CD4-positive, alpha-beta memory T cell (primary cell): ENCODE data around the gene CFAP157. TPM values are rescaled to one million over a fixed set of nuclear protein-coding genes. Genes with fewer than 3 reads are reported as not detected.
A peak's percentile ranks its signal among the peaks of the same experiment; 100 is the strongest.

Source experiments
- CTCF ChIA-PET: fragments of 350-600 bp; sonication (Branson Sonifier 250); formaldehyde crosslinking; loops from one replicate; lab custom pipeline; 2021; ENCODE audit warnings: inconsistent platforms; ENCODE audit not compliant: partially characterized antibody; lab: Charles Lee
- POLR2A ChIA-PET: fragments of 350-600 bp; sonication (Branson Sonifier 250); formaldehyde crosslinking; loops from one replicate; lab custom pipeline; 2021; ENCODE audit not compliant: partially characterized antibody; lab: Charles Lee
- DNase-seq, 5 donors: peaks; one replicate each; pipeline versions ENCODE4 v3.0.0 to v3.0.0-alpha.2; 2020 to 2022; ENCODE audit warnings: mixed read lengths in 1 of 5
- H3K27ac ChIP-seq: one replicate; pipeline ENCODE4 v1.7.0; 2013; ENCODE audit warnings: low read depth, low read length
- H3K27me3 ChIP-seq: 2 replicates; pipeline ENCODE4 v1.7.0; 2013; ENCODE audit warnings: mild to moderate bottlenecking, low read length, moderate library complexity; ENCODE audit not compliant: insufficient read depth
- H3K36me3 ChIP-seq: 2 replicates; pipeline ENCODE4 v1.7.0; 2013; ENCODE audit warnings: mild to moderate bottlenecking, low read length, moderate library complexity; ENCODE audit not compliant: insufficient read depth
- H3K4me1 ChIP-seq: 2 replicates; pipeline ENCODE4 v1.7.0; 2013; ENCODE audit warnings: mild to moderate bottlenecking, low read length, moderate library complexity; ENCODE audit not compliant: insufficient read depth
- H3K4me3 ChIP-seq, 2 donors: one replicate each; pipeline ENCODE4 v1.7.0; 2013; ENCODE audit warnings: low read length in 2 of 2, mild to moderate bottlenecking in 1 of 2
- H3K9me3 ChIP-seq, 2 donors: one replicate each; pipeline ENCODE4 v1.7.0; 2013; ENCODE audit warnings: low read length in 2 of 2, control low read depth in 1 of 2; ENCODE audit not compliant: control insufficient read depth in 1 of 2
- H3K27ac Mint-ChIP-seq, 7 donors: one replicate each; pipeline ENCODE4 v1.8.0; 2020 to 2021; ENCODE audit warnings: mixed read lengths in 7 of 7, mild to moderate bottlenecking in 6 of 7, inconsistent platforms in 3 of 7, moderate library complexity in 3 of 7
- H3K27me3 Mint-ChIP-seq, 2 donors: one replicate each; pipeline ENCODE4 v1.8.0; 2020 to 2021; ENCODE audit warnings: mixed read lengths in 2 of 2
- H3K36me3 Mint-ChIP-seq, 2 donors: one replicate each; pipeline ENCODE4 v1.8.0; 2020 to 2021; ENCODE audit warnings: mixed read lengths in 2 of 2, inconsistent platforms in 1 of 2, mild to moderate bottlenecking in 1 of 2
- H3K4me1 Mint-ChIP-seq, 4 donors: one replicate each; pipeline ENCODE4 v1.8.0; 2020 to 2021; ENCODE audit warnings: mixed read lengths in 4 of 4, mild to moderate bottlenecking in 1 of 4
- H3K4me3 Mint-ChIP-seq, 8 donors: one replicate each; pipeline ENCODE4 v1.8.0; 2020 to 2021; ENCODE audit warnings: mixed read lengths in 8 of 8, mild to moderate bottlenecking in 7 of 8, moderate library complexity in 6 of 8, inconsistent platforms in 3 of 8
- H3K9me3 Mint-ChIP-seq, 8 donors: one replicate each; pipeline ENCODE4 v1.8.0; 2020 to 2021; ENCODE audit warnings: mixed read lengths in 8 of 8, mild to moderate bottlenecking in 5 of 8, inconsistent platforms in 3 of 8, moderate library complexity in 1 of 8
- intact Hi-C: fragments of 100-400 bp; cut with micrococcal nuclease; formaldehyde crosslinking; loops from one replicate; pipeline ENCODE4 v1.15.1; 2023
- polyA plus RNA-seq, 2 donors: library from polyadenylated mRNA; unstranded; fragments of 300-500 nt; fragmentation: Illumina TruSeq; gene quantifications; one replicate each; pipeline ENCODE4 v1.2.3, GENCODE V29; 2021
- total RNA-seq, 2 experiments: library from RNA; stranded (reverse); gene quantifications; one replicate each; pipeline ENCODE4 v1.2.3, GENCODE V29; 2021

Gene CFAP157
- total and polyA plus RNA-seq, 4 experiments from 2014 or later = 0.14 to 0.25 (median 0.22) TPM; not detected in 1

DNA sequence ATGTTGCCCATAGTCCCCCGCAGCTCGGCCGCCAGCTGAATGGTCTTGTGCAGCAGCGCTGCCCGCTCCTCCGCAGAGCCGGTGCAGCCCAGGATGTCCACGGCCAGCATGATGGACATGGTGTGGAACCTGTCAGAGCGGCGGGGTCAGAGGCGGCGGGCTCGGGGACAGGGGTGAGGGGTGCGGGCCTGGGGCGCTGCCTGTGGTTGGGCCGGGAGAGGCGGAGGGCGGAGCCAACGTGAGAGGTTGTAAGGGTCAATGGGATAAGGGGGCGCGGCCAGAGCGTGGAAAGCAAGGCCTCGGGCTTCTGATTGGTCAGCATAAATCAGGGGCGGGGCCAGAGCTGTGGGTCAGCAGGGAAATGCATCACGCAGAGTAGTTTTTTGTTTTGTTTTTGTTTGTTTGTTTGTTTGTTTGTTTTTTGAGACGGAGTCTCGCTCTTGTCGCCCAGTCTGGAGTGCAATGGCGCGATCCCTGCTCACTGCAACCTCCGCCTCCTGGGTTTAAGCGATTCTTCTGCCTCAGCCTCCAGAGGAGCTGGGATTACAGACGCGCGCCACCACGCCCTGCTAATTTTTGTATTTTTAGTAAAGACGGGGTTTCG, 35.1 kb downstream of the CFAP157 start:
- Histone ChIP-seq H3K4me1 (no peaks in the 10 kb centered on the region), H3K36me3 (peaks cover 48% of the 10 kb centered on the region), H3K9me3 (no peaks in the 10 kb centered on the region), H3K27ac (no peak overlapping the region), H3K27me3 (no peaks in the 10 kb centered on the region), H3K4me3 (no peak overlapping the region)
- Mint-ChIP-seq H3K4me3 (no peak overlapping the region), H3K27ac (peak overlapping the region in 3 of 7 donors; percentile 29 to 42 (median 37)), H3K36me3 (peaks cover 24 to 50% of the 10 kb centered on the region in 2 donors), H3K4me1 (peaks cover 0 to 8% (median 2%) of the 10 kb centered on the region in 4 donors), H3K27me3 (no peaks in the 10 kb centered on the region), H3K9me3 (no peaks in the 10 kb centered on the region)
- intact Hi-C loops = no loop called here
- CTCF ChIA-PET = interaction anchor here (1.9 kb wide), 1 partner anchor 127 kb away, joined by 4 read pairs; no protein-coding TSS in a partner anchor
- POLR2A ChIA-PET = interaction anchor here (1.3 to 3.6 kb wide), 2 partner anchors 43 kb away, joined by 3 to 14 read pairs; partner anchors contain the start of gene CDK9
- DNase-seq = no peak

DNA sequence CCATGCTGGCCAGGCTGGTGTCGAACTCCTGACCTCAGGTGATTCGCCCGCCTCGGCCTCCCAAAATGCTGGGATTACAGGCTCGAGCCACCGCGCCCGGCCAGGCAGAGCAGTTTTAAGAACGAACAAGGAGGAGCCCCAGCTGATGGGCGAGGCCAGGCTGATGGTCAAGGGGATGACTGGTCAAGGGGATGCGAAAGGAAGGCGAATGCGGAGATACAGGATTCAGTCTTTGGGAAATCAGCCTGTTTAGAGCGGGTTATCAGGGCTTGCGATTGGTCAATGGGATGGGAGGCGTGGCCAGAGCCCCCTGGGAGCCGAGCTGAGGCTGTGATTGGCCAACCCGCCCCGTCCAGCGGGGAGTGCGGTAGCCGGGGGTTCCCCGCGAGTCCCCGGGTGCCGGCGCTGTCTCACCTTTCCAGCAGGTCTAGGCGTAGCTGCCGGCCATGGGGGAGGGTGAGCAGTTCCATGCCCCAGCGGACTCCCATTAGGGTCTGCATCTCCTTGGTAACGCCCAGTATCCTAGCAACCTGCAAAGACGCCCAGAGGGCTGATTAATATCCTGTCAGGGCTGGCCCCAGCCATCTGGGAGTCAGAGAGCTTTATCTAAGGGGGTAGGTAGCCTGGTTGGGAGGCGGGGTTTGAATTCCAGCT, 35.8 kb downstream of the CFAP157 start:
- no peak for DNase-seq
- H3K27me3 ChIP-seq = no peaks in the 10 kb centered on the region
- H3K9me3 ChIP-seq = no peaks in the 10 kb centered on the region
- ChIA-PET CTCF (interaction anchor here (1.9 to 2.3 kb wide), 2 partner anchors 8 to 127 kb away, joined by 4 to 10 read pairs; partner anchors contain the start of gene TOR2A), POLR2A (interaction anchor here (1.1 to 3.6 kb wide), 4 partner anchors 15 to 42 kb away, joined by 3 to 14 read pairs (median 5); partner anchors contain the start of gene CDK9)
- peaks cover 49% of the 10 kb centered on the region for H3K36me3 ChIP-seq
- H3K9me3 Mint-ChIP-seq = no peaks in the 10 kb centered on the region
- no peaks in the 10 kb centered on the region for H3K4me1 ChIP-seq
- H3K4me3 Mint-ChIP-seq = no peak overlapping the region
- H3K36me3 Mint-ChIP-seq = peaks cover 24 to 54% of the 10 kb centered on the region in 2 donors
- no peak overlapping the region for H3K27ac ChIP-seq
- H3K4me3 ChIP-seq = no peak overlapping the region
- peaks cover 0 to 7% (median 4%) of the 10 kb centered on the region in 4 donors for H3K4me1 Mint-ChIP-seq
- no peaks in the 10 kb centered on the region for H3K27me3 Mint-ChIP-seq
- intact Hi-C loops = no loop called here
- H3K27ac Mint-ChIP-seq = peak overlapping the region in 2 of 7 donors; percentile 29 to 42

DNA sequence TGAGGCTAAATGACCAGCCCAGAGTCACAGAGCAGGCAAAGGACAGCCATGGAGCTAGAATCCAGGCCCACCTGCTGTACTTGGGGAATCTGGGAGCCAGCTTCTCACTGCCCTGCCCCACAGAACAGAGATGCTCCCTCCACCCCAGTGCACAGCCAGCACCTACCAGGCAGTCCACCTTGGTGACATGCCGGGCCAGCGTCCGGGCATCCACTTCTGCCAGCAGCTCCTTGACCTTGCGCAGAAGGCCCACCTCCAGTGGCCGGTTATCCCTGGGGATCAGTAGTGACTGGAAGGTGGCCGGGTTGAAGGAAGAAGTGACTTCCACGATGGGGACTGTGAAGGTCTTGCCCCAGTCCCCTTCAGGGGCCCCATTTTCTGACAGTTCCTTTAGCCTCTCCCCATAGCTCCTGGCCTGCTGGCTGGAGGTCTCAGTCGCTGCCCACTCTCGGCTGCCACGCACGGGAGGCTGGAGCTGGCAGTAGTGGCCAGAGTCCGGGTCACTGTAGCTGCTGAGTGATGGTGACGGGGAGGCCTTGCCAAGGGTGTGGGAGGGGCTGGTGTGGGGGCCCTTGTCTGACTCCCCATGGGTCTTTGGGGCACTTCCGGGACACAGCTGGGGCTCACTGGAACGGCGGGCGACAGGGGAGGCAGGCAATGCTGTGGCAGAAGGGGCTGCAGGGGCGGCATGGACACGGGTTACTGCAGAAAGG, 37.8 kb downstream of the CFAP157 start:
- intact Hi-C loops = no loop called here
- Mint-ChIP-seq H3K27ac (peak overlapping the region in 2 of 7 donors; percentile 56 to 68), H3K36me3 (peaks cover 14 to 55% of the 10 kb centered on the region in 2 donors), H3K4me3 (no peak overlapping the region), H3K4me1 (peaks cover 0 to 7% (median 4%) of the 10 kb centered on the region in 4 donors), H3K9me3 (no peaks in the 10 kb centered on the region), H3K27me3 (no peaks in the 10 kb centered on the region)
- ChIA-PET CTCF (interaction anchor here (0.6 to 2.8 kb wide), 6 partner anchors 10 to 160 kb away, joined by 3 to 12 read pairs (median 4); partner anchors contain the start of genes CDK9 and TOR2A), POLR2A (interaction anchor here (1.0 to 3.6 kb wide), 6 partner anchors 9 to 40 kb away, joined by 4 to 14 read pairs (median 6); partner anchors contain the start of genes CDK9, SH2D3C and TOR2A)
- DNase-seq = no peak
- H3K36me3 ChIP-seq = peaks cover 57% of the 10 kb centered on the region
- H3K27ac ChIP-seq = no peak overlapping the region
- H3K4me3 ChIP-seq = no peak overlapping the region
- H3K9me3 ChIP-seq = no peaks in the 10 kb centered on the region
- no peaks in the 10 kb centered on the region for H3K4me1 ChIP-seq
- no peaks in the 10 kb centered on the region for H3K27me3 ChIP-seq

DNA sequence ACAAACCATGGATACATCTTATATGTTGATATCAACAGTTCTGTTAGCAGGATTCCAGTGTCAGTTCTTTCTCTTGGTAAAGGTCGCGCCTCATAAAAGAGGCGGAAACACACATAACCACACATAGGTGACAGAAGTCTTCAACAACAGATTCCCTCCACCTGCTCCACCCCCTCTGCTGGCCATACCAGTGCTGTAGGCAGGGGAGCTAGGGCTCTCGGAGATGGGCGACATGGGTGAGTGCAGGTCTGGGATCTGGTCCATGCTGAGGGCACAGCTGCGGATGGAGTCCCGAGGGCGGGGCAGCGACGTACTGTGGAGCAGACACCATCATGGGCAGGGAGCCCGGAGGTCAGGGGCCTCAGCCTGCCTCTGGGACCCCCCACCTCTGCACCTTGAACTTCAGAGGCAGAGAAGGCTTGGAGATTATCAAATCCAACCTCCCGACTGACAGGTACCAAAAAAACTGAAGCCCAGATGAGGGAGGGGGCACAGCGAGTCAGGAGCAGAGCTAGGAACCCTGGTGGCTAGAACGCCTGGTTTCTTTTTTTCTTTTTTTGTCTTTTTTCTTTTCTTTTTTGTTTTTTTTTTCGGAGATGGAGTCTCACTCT, 40.3 kb downstream of the CFAP157 start:
- H3K27ac Mint-ChIP-seq = peak overlapping the region in 6 of 7 donors; percentile 31 to 74 (median 58)
- H3K36me3 Mint-ChIP-seq = peaks cover 14 to 65% of the 10 kb centered on the region in 2 donors
- DNase-seq = peak in 4 of 5 donors; percentile 17 to 38 (median 32)
- no peaks in the 10 kb centered on the region for H3K27me3 ChIP-seq
- peaks cover 65% of the 10 kb centered on the region for H3K36me3 ChIP-seq
- ChIA-PET POLR2A (interaction anchor here (0.8 to 1.5 kb wide), 5 partner anchors 9 to 24 kb away, joined by 3 to 7 read pairs (median 4); partner anchors contain the start of gene TOR2A), CTCF (interaction anchor here (0.9 kb wide), 1 partner anchor 12 kb away, joined by 4 read pairs; the partner anchor contains the start of gene TOR2A)
- no peak overlapping the region for H3K4me3 Mint-ChIP-seq
- intact Hi-C loops = no loop called here
- no peak overlapping the region for H3K27ac ChIP-seq
- no peaks in the 10 kb centered on the region for H3K9me3 Mint-ChIP-seq
- H3K27me3 Mint-ChIP-seq = no peaks in the 10 kb centered on the region
- H3K4me1 ChIP-seq = no peaks in the 10 kb centered on the region
- peaks cover 3 to 11% (median 5%) of the 10 kb centered on the region in 4 donors for H3K4me1 Mint-ChIP-seq
- no peak overlapping the region for H3K4me3 ChIP-seq
- H3K9me3 ChIP-seq = no peaks in the 10 kb centered on the region

DNA sequence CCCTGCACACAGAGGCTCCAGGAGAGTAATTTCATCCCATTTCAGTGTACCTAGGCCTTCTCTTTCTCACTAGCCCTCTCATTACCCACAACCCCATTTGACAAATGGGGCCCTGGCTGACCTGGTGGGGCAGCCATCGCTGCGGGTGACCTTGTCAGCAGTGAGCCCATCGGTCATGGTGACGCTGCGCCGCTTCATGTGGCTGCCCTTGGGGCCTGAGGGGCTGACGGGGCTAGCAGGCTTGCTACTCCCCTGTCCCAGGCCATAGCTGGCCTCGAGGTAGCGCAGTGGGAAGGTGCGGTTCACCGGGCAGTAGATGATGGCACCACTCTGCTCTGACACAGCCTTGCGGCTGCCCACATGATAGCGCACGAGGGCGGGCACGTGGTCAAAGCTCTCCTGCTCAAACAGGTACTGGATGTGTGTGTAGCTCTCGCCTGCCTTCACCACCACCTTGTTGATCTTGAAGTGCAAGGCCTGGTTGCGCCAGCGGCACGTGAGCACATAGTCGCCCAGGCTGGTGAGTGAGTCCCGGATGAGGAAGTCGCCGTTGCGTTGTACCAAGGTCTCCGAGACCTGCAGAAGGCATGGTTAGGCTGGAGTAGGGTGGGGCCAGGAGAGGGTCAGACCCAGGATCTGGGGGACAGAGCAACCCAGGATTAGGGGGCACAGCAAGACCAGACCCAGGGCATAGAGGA, 42.5 kb downstream of the CFAP157 start:
- ChIA-PET POLR2A (interaction anchor here (0.7 to 1.6 kb wide), 2 partner anchors 18 to 114 kb away, joined by 3 to 4 read pairs; no protein-coding TSS in a partner anchor), CTCF (interaction anchor here (1.1 kb wide), 1 partner anchor 14 kb away, joined by 3 read pairs; no protein-coding TSS in a partner anchor)
- Mint-ChIP-seq H3K9me3 (no peaks in the 10 kb centered on the region), H3K27me3 (no peaks in the 10 kb centered on the region), H3K4me3 (no peak overlapping the region), H3K4me1 (peaks cover 6 to 19% (median 7%) of the 10 kb centered on the region in 4 donors), H3K36me3 (peaks cover 13 to 69% of the 10 kb centered on the region in 2 donors), H3K27ac (peak overlapping the region in 2 of 7 donors; percentile 36 to 89)
- Histone ChIP-seq H3K4me3 (no peak overlapping the region), H3K9me3 (no peaks in the 10 kb centered on the region), H3K27ac (no peak overlapping the region), H3K27me3 (no peaks in the 10 kb centered on the region), H3K4me1 (no peaks in the 10 kb centered on the region), H3K36me3 (peaks cover 71% of the 10 kb centered on the region)
- intact Hi-C loops = no loop called here
- DNase-seq = no peak

DNA sequence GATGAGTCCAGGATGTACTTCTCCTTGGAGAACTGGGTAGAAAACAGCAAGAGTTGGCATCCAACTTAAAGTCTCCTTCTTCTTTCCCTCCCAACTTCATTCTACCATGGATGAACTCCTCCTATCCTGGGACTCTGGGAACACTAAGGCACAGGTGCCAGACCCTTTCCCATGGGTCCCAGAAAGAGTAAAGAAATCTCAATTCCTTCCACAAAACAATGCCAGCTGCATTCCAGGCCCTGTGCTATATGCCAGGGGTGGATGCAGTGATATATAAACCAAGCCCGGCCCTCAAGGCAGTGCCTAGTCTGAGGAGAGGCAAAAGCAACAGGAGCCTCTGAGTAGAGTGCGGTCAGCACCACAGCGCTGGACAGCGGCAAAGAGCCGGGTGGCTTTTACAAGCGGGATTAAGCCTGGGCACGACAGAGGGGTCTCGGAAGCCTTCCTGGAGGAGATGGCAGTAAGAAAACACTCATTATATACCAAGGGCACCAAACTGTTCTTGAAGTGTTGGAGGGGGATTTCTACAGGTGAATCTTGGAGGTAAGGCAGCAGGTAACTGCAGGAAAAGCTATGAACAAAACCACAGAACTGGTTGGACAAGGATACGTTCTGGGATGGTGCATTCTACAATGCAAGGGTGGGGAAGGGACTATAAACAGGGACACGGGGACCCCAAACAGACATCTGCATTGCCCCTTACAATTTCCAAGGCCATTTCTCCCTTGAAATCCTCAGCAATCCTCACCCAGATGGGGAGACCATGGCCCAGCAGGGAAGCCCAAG, 44.7 kb downstream of the CFAP157 start:
- Mint-ChIP-seq H3K4me1 (peaks cover 6 to 19% (median 7%) of the 10 kb centered on the region in 4 donors), H3K27ac (peak overlapping the region in 5 of 7 donors; percentile 48 to 87 (median 62)), H3K36me3 (peaks cover 9 to 58% of the 10 kb centered on the region in 2 donors), H3K9me3 (no peaks in the 10 kb centered on the region), H3K4me3 (no peak overlapping the region), H3K27me3 (no peaks in the 10 kb centered on the region)
- intact Hi-C loops = no loop called here
- Histone ChIP-seq H3K9me3 (no peaks in the 10 kb centered on the region), H3K4me3 (no peak overlapping the region), H3K27me3 (no peaks in the 10 kb centered on the region), H3K27ac (no peak overlapping the region), H3K4me1 (no peaks in the 10 kb centered on the region), H3K36me3 (peaks cover 60% of the 10 kb centered on the region)
- ChIA-PET POLR2A (no interaction called here), CTCF (no interaction called here)
- DNase-seq = no peak
